Urothelium cell line (cell line): Measurements from ENCODE around the gene COL23A1.

Experiments
- DNase-seq: peaks from one replicate; pipeline ENCODE4 v3.0.0; 2011; ENCODE audit warnings: low spot score, mixed read lengths
- FAIRE-seq: peaks from 2 replicates; lab custom pipeline; 2011; peaks lifted over from hg19 to GRCh38; lab: Jason Lieb, UNC

The COL23A1 gene

DNA sequence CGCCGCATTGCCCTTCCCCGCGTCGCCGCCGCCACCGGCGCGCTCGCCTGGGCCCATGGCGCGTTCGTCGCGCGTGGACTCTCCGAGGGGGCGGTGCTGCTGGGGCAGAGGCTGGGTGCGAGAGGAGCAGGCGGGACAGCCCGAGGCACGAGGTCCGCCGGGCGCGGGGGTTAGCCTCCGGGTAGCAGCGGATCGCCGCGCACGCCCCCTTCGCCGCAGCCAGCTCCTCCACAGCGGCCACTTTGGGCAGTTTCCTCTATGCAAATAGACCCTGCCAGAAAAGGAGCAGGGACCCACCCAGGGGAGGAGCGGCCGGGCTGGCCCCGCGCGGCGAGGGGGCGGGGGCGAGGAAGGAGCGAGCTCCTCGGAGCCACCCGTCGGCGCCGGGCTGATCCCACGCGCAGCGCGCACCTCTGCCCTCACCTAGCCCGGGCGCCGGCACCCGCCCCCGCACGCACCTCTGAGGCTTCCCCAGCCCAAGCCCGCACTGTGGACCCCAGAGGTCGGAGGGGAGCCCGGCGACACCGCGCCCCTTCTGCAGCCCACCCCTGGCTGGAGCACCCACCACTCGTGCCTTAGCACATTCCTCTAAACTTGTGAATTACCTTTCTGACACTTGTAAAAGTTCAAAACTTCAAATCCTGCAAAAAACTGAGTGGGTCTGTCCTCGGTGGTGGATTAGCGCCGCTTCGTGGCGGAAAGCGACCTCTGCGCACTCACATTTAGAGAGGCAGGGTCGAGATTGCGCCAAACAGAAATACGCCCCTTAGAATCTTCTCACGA lies at the start of gene COL23A1:
COL23A1 (minus strand) TSS at position 253 of the 783 bp plus-strand sequence.
- no peak for FAIRE-seq
- DNase-seq: no peak

DNA sequence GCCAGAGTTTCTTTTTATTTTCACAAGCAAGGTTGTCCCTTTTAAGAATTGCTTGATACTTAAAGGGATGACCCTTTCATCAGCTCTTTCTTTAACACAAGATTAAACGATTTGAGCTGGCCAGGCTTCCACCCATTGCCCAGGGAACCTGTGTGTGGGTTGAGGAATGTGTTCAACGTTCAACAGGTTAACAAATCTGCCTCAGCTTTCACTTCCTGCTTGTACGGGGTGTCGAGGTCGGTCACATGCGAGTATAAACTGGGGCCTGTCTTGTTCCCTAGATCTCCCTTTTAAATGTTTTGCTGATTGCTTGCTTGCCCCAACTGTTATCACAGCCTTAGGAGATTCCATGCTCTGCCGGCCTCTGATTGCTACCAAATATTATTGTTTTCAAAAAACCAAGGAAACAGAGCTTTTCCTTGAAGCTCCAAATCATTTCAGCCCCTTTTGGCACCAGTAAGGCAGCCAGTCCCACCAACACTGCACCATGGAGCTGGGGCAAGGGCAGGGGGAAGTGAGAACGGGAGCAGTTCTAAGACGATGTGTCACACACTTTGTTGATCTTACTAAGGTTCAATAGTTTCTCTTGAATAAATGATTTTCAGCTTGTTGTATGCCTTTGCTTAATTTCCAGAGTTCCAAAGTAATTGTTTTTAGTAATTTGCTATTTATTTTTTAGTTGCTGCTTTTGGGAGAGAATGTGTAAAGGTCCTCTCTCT lies 47.3 kb upstream of the COL23A1 start:
- no peak for DNase-seq
- FAIRE-seq: no peak

DNA sequence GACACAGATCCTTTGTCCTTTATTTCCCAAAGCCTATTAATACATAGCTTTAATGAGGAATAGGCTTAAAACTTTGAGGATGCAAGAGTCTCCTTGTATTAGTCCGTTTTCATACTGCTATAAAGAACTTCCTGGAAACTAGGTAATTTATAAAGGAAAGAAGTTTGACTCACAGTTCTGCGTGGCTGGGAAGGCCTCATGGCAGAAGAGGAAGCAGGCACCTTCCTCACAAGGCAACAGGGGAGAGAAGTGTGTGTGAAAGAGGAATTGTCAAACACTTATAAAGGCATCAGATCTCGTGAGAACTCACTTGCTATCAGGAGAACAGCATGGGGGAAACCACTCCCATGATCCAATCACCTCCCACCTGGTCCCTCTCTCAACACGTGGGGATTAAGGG lies 42.1 kb upstream of the COL23A1 start:
- FAIRE-seq (no peak), DNase-seq (no peak)

DNA sequence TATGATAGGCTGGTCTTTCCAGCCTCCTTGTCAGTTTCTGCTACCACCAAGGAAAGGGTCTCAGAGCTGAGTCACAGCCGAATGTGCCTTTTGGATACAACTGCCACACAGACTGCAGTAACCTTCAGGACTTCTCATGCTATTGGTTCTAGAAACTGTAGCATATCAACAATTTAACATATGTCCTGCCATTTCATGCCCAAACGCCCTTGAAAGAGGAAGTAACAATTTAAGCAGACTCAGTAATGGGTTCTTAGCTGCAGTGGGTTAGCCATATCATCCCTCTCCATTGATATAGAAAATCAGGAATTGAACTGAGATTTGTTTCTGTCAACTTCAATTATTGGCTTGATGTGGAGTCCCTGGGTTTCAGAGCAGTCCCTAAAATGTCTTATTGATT lies 40.8 kb upstream of the COL23A1 start:
- DNase-seq: no peak
- no peak for FAIRE-seq

- DNase-seq (peak; percentile 27), FAIRE-seq (no peak)
Measured at GRCh38 chr5:178630475-178630930, 40.3 kb upstream of the COL23A1 start.

GRCh38 chr5:178627259-178627598 lies 37.0 kb upstream of the COL23A1 start:
- DNase-seq (no peak), FAIRE-seq (no peak)

DNA sequence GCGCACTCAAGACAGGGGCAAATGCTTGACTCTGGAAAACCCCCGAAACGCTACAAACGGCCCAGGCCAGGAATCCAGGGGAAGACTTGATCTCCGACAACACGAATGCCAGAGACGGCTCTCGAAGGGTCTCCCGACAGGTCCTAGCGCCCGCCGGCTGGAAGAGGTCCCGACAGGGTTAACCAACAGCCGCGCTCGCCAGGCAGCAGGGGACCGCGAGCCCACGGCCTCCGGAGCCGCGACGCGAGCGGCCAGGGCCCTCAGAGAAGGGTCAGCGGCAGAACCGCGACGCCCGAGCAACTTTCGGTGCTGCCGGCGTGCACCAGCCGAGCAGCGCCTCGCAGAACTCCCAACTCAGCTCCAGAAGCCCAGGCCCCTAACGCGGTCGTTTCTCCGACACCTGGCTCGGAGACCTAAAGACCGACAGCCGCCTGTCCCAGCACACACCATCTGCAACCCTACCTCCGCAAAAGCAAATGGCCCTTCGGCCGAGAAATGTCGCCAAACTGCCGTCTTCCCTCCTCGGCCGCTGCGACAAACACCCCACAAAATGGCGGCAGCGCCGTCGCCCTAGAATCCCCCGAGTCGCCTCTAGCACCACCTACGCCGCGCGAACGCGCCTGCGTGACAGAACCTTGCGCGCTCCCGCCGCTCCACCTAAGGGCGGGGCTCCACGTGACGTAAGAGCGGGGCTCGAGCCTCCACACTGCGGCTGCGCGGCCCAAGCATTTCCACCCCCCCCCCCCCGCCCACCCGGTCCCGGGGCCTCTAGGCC lies 36.5 kb upstream of the COL23A1 start, which contains the start of gene CLK4:
CLK4 (minus strand) TSS at position 567 of the 775 bp plus-strand sequence. CDS start 3,634 bp downstream, outside the sequence.
- FAIRE-seq: peak; percentile 61
- peak; percentile 94 for DNase-seq

DNA sequence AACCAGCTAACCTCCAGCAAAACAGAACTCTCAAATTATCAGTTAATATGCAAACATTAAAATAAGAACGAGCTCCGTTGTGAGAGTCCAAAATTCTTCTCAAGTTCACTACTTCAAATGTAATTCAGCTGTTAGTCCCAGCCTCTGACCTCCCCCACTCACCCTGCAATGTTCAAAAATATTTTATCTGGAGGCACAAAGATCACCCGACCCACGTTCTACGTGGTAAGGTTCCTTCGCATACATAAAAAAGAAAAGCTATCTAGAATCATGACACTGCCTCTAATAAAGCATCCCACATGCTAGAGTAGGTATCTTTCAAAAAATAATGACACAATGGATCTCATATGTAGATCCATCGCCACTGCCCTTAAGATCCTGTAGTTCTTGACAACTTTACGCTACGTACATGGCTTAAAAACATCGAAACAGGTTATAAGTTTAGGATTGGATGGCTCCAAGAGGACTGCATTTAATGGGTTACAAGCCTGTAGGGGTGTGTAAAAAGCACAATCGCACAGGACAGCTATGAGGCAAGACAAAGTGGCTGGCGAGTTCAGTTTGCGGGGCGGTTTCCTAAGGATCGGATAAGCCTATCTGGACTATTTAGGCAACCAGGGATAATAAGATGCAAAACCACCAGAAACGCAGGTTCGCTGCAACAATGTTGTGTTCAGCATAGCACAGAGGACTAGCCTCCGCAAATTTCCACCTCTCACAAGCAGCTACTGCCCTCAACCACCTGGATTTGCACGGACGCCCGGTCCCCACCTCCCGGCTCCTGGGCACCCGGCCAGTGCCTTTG lies 35.7 kb upstream of the COL23A1 start:
- DNase-seq: no peak
- no peak for FAIRE-seq

- FAIRE-seq (no peak), DNase-seq (no peak)
Measured at GRCh38 chr5:178624631-178625546, 34.7 kb upstream of the COL23A1 start.

DNA sequence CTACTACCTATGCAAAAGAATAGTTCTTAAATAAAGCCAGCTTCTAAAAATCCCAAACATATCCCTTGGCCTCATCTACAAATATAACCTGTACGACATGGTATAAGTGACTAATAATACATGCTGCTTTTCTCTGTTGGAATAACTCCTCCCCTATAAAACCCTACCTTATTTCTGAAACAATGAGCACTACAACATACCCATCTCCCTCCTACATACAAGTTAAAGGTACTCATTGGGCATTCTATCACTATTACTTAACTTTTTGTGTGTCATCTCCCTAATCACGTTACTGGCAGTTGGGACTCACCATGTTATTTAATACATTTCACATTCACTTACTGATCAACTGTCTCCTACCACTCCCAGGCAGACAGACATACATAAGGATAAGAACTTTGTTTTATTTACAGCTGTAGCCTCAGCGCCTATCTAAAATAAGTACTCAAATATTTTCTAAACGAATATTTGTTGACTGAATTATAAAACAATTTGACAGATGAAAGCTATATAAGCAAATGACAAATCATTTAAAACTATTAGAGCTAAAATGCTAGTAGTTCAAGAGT lies 32.6 kb upstream of the COL23A1 start:
- no peak for DNase-seq
- no peak for FAIRE-seq

DNA sequence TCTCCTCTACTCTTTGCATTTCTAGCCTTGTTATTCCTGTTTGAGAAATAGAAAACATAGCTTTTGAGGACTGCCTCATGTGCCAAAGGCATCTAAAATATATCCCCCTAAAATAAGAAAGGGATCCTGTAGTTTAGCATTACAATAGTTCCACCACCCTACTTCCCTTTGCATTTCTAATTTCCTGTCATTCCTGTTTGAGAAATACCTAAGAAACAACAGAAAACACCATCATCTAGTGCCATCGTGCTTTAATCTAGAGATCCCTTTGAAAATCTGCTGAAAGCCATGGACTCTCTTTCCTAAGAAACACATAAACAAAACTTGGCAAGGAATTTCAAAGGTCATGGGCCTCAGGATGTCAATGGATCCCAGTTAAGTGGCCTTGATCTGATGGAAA lies 29.2 kb upstream of the COL23A1 start:
- FAIRE-seq: no peak
- no peak for DNase-seq

DNA sequence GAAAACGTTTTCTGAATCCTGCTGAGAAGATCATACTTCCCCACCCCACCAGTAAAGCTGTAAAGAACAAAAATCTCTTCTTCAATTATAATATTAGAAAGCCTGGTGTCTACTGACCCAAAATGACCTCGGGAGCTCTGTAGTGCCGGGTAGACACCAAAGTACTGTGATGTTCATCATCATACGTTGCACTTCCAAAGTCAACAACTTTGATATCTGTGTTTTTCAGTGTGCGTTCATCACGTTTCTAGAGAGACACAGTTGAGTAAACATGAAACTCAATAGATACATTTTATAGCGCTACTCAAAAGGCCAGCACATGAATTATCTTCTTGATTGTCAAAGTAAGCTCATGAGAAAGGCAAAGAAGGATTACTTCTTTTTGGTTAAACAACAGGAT lies 22.1 kb upstream of the COL23A1 start:
- DNase-seq (no peak), FAIRE-seq (no peak)

GRCh38 chr5:178606269-178606668 lies 16.1 kb upstream of the COL23A1 start:
- no peak for DNase-seq
- FAIRE-seq: no peak

DNA sequence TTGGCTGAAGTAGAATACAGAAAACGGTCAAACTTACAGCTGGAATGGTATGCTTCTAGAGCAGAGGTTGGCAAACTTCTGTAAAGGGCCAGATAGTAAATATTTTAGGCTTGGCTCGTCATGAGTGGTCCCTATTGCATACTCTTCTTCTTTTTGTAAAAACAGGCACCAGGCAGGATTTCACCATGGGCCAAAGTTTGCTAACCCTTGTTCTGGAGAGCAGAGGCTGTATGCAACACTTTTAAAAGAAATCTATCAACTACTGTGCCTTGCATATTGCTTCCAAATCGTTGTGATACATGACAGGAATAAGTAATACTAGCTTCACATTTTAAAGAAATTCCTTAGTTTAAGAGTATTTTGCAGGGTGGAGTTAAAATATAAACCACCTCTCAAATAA lies 15.6 kb upstream of the COL23A1 start:
- no peak for DNase-seq
- FAIRE-seq: no peak

- DNase-seq (no peak), FAIRE-seq (no peak)
Measured at GRCh38 chr5:178602752-178603151, 12.6 kb upstream of the COL23A1 start.

- FAIRE-seq: no peak
- no peak for DNase-seq
Measured at GRCh38 chr5:178595750-178596149, 5.6 kb upstream of the COL23A1 start.

DNA sequence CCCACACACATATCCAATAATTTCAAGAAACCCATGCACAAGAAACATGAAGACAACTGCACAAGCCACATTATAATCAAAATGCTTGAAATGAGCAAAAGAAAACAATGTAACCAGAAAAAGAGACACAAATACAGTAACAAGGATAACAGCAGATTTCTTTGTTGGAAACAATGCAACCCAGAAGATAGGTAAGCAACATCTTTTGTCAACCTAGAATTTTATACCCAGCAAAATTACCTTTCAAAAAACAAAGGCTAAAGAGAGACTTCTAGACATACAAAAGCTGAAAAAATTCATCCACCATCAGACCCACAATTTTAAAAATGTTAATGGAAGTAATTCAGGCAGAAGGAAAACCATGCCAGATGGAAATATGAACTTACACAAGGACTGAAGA lies 5.0 kb upstream of the COL23A1 start:
- FAIRE-seq (no peak), DNase-seq (no peak)

DNA sequence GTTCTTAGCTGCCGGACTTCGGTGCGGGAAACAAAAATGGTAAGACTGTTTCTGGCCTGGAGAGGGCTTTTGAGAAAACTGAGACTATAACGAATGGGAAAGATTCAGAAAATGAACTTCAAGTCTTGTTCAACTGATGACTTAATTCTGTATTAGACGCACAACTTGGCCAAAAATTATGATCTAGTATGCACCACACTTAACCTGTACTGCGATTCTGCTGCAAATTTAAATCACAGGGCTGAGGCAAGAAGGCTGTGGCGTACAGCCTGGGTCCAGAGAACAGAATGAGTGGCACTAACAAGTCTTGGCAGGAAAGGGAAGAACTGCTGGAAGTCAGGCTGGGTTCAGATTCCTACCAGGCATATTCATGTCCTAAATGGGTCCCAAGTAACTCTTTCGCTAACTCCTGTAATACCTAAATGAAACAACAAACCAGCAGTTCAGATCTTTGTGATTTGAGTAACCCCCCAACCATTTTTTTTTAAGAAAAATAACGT lies 781 bp upstream of the COL23A1 start:
- FAIRE-seq (no peak), DNase-seq (no peak)
